NB4 (cell line): Measurements from ENCODE around the gene HYDIN.

Experiments used
- POLR2A ChIP-seq: IDR thresholded peaks from 2 replicates; pipeline ENCODE4 v1.6.1; 2011; ENCODE audit warnings: mild to moderate bottlenecking; ENCODE audit not compliant: insufficient read length; ENCODE audit errors: extremely low read depth
- TF ChIP-seq, protein P1 (sequence below): IDR thresholded peaks from one replicate; pipeline ENCODE4 v1.5.1; 2012; ENCODE audit warnings: low read depth, low read length
- TF ChIP-seq, protein P2 (sequence below): IDR thresholded peaks from 2 replicates; pipeline ENCODE4 v1.6.1; 2011; ENCODE audit warnings: low read depth, low read length

DNA sequence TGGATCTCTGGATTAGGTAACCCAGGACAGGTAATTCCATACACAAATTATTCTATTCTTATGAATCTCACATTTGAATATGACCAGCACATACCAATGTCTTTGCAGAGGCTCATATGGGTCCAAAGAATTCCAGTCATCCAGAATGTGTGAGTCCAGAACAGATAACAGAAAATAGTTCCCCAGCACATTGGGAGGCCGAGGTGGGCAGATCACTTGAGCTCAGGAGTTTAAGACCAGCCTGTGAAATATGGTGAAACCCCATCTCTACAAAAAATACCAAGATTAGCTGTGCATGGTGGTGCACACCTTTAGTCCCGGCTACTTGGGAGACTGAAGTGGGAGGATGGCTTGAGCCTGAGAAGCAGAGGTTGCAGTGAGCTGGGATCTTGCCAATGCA, 26.9 kb downstream of the HYDIN start:
- no peak for TF ChIP-seq POLR2A
- TF ChIP-seq, protein P1, sequence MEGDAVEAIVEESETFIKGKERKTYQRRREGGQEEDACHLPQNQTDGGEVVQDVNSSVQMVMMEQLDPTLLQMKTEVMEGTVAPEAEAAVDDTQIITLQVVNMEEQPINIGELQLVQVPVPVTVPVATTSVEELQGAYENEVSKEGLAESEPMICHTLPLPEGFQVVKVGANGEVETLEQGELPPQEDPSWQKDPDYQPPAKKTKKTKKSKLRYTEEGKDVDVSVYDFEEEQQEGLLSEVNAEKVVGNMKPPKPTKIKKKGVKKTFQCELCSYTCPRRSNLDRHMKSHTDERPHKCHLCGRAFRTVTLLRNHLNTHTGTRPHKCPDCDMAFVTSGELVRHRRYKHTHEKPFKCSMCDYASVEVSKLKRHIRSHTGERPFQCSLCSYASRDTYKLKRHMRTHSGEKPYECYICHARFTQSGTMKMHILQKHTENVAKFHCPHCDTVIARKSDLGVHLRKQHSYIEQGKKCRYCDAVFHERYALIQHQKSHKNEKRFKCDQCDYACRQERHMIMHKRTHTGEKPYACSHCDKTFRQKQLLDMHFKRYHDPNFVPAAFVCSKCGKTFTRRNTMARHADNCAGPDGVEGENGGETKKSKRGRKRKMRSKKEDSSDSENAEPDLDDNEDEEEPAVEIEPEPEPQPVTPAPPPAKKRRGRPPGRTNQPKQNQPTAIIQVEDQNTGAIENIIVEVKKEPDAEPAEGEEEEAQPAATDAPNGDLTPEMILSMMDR = no peak
- TF ChIP-seq, protein P2, sequence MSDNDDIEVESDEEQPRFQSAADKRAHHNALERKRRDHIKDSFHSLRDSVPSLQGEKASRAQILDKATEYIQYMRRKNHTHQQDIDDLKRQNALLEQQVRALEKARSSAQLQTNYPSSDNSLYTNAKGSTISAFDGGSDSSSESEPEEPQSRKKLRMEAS = no peak
